Retinal pigment epithelial cell (primary cell): ENCODE measurements around the gene SLC25A47.

ENCODE experiments used
- DNase-seq: peaks from one replicate; pipeline ENCODE4 v3.0.0-alpha.2; 2010; ENCODE audit warnings: low read depth
- H3K4me3 ChIP-seq: 2 replicates; pipeline ENCODE4 v1.5.1; 2011; ENCODE audit warnings: mild to moderate bottlenecking, low read length, control low read depth, moderate library complexity
- TF ChIP-seq, protein P1 (sequence below): conservative IDR thresholded peaks from 2 replicates; pipeline ENCODE4 v1.5.1; 2011; ENCODE audit warnings: low read depth, low read length, control low read depth, inconsistent platforms

The SLC25A47 gene

DNA sequence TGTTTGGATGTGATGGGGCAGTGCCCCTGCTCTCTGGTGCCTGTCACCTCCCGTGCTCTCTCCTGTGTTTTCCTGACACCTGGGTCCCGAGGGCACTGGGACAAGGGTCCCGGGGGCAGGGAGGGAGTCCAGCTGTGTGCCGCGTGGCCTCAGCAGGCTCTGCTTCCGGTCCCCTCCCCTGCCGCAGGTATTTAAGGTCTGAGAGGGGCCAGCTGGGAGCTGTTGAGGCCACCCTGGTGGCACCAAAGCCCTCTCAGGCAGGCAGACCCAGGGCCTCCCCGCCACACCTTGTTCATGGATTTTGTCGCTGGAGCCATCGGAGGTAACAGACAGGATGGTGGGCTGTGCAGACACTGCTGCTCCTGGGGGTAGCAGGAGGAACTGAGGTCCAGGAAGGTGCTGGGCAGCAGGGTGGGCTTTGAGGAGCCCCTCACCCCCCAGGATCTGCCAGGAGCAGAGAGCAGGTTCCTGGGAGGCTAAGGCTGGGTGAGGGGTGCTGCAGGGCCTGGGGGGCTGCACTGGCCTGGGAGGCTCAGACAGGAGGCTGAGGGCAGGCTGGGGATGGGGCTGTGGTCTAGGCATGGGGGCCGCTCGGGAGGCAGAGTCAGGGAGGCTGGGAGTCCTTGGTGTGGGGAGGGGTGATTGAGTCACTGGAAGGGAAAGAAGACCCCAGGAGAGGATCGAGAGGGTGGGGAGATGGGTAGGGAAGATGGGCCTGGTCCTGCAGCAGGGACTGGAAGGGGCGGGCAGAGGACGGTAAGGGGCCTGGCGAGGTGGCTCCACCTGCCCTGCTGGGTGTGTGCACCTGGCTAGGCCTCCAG lies at the start of gene SLC25A47:
Gene SLC25A47 (plus strand): TSS at position 219 of the 821 bp plus-strand sequence. CDS start 76 bp downstream, at position 295.
- TF ChIP-seq, protein P1, sequence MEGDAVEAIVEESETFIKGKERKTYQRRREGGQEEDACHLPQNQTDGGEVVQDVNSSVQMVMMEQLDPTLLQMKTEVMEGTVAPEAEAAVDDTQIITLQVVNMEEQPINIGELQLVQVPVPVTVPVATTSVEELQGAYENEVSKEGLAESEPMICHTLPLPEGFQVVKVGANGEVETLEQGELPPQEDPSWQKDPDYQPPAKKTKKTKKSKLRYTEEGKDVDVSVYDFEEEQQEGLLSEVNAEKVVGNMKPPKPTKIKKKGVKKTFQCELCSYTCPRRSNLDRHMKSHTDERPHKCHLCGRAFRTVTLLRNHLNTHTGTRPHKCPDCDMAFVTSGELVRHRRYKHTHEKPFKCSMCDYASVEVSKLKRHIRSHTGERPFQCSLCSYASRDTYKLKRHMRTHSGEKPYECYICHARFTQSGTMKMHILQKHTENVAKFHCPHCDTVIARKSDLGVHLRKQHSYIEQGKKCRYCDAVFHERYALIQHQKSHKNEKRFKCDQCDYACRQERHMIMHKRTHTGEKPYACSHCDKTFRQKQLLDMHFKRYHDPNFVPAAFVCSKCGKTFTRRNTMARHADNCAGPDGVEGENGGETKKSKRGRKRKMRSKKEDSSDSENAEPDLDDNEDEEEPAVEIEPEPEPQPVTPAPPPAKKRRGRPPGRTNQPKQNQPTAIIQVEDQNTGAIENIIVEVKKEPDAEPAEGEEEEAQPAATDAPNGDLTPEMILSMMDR = no peak
- H3K4me3 ChIP-seq = no peak within 1 kb of the TSS

DNA sequence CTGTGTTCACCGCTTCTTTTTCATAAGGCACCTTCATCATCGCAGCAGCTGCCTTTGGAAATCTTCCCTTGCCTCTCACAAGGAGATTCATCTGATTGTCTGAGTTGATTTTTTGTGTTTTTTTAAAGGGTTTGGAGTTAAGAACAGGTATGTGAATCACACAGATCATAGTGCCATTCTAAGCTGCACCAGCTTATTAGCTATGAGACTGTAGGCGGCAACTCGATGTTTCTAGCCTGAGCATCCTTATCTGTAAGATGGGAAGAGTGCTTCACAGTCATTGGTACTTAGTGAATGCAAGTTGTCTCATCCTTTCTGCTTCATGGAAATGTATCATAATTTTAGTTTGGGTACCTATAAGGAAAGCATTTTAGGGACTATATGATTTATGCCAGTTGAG lies 48.9 kb upstream of the SLC25A47 start:
- DNase-seq = no peak
- TF ChIP-seq, protein P1 = no peak
- no peak overlapping the region for H3K4me3 ChIP-seq

More for the DNA sequence above, at the start of gene SLC25A47:
- no peak for DNase-seq

- no peak for DNase-seq
- TF ChIP-seq, protein P1 = no peak
- no peak overlapping the region for H3K4me3 ChIP-seq
Measured at GRCh38 chr14:100275214-100275613, 47.9 kb upstream of the SLC25A47 start.

- TF ChIP-seq, protein P1 = peak; percentile 12
- H3K4me3 ChIP-seq = no peak overlapping the region
- DNase-seq = no peak
Measured at GRCh38 chr14:100278702-100279101, 44.4 kb upstream of the SLC25A47 start.

DNA sequence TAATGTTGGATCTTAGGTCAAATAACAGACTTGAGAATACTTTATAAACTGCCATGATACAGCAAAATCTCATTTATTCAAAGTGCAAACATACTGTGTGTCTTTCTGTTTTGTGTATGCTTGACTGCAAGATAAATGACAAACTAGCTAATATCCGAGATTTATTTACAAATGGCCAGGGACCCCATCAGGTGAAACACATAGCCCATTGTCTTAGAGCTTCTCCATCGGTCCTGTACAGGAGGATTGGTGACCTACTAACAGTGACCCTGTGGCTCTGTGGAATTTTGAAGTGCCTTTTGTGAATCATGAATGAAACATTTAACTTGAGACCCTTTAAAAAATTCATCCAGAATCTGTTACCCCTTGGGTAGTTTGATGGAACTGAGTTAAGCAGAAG lies 44.0 kb upstream of the SLC25A47 start:
- no peak for DNase-seq
- no peak overlapping the region for H3K4me3 ChIP-seq
- TF ChIP-seq, protein P1 = no peak

GRCh38 chr14:100279563-100279962 lies 43.6 kb upstream of the SLC25A47 start:
- H3K4me3 ChIP-seq = no peak overlapping the region
- DNase-seq = no peak
- TF ChIP-seq, protein P1 = no peak
